Uterus (tissue), 2 donors: ENCODE results near the gene PAH.
A peak's percentile ranks its signal among the peaks of the same experiment; 100 is the strongest.

Experiments used
- POLR2A ChIP-seq, 2 donors: fragments of 450-650 bp; IDR thresholded peaks; one replicate each; pipeline ENCODE4 v1.6.1; 2016; ENCODE audit warnings: antibody characterized with exemption in 2 of 2, mild to moderate bottlenecking in 1 of 2, moderate library complexity in 1 of 2
- TF ChIP-seq, protein P1 (sequence below), 4 experiments: fragments of 200-600 bp in 2 of 4; fragments of 450-650 bp in 2 of 4; sonication (generic) in 2 of 4; IDR thresholded peaks; one replicate each; pipeline ENCODE4 v1.5.1; 2016 to 2019; ENCODE audit warnings: antibody characterized with exemption in 4 of 4, mild to moderate bottlenecking in 2 of 4, moderate library complexity in 1 of 4

DNA sequence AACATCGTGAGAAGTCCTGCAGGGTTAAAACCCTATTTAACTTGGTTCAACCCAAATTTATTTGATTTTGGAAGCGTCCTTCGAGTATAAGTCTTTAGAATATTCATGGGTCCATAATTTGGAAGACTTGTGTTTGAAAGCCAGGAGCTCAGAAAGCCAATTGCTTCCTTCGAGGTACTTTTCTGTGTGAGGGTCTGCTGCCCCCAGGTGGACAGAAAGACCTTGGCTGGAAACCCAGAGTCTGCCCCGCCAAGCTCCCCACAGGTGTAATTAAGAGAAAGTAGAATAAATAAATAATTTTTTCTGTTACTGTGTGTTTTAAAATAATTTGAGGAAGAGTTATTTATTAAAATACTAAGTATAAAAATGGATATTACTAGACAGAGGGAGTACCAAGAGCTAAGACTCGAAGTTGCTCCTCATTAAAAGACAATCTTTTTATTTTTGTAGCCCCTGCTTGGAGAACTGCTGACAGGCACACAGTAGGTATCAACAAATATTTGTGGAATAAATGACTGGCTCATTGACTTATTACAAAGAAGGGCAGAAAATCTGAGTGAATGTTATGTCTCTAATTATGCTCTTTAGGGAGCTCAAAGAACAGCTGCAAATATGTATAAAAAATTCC lies 105.8 kb downstream of the PAH start:
- TF ChIP-seq POLR2A (IDR thresholded peaks at IDR 0.05), result no peak
- TF ChIP-seq, protein P1, sequence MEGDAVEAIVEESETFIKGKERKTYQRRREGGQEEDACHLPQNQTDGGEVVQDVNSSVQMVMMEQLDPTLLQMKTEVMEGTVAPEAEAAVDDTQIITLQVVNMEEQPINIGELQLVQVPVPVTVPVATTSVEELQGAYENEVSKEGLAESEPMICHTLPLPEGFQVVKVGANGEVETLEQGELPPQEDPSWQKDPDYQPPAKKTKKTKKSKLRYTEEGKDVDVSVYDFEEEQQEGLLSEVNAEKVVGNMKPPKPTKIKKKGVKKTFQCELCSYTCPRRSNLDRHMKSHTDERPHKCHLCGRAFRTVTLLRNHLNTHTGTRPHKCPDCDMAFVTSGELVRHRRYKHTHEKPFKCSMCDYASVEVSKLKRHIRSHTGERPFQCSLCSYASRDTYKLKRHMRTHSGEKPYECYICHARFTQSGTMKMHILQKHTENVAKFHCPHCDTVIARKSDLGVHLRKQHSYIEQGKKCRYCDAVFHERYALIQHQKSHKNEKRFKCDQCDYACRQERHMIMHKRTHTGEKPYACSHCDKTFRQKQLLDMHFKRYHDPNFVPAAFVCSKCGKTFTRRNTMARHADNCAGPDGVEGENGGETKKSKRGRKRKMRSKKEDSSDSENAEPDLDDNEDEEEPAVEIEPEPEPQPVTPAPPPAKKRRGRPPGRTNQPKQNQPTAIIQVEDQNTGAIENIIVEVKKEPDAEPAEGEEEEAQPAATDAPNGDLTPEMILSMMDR (IDR thresholded peaks at IDR 0.05), result peak; percentile 32 to 61 (median 49)
